Tibial artery (tissue), 4 donors: ENCODE results near the gene TNFAIP8L3.

Source experiments
- DNase-seq, 2 donors: peaks; one replicate each; pipeline ENCODE4 v3.0.0-alpha.2; 2019
- H3K27ac ChIP-seq, 2 donors: fragments of 200-600 bp; sonication (generic) in 1 of 2; 1 replicate in 1 of 2; 2 replicates in 1 of 2; pipeline ENCODE4 v1.5.1; 2018 to 2019; ENCODE audit warnings: mild to moderate bottlenecking in 1 of 2
- H3K27me3 ChIP-seq, 2 donors: fragments of 200-600 bp; sonication (generic) in 1 of 2; one replicate each; pipeline versions ENCODE4 v1.5.1 to v1.6.0; 2016 to 2019
- H3K36me3 ChIP-seq, 3 donors: fragments of 200-600 bp; sonication (generic) in 2 of 3; one replicate each; pipeline ENCODE4 v1.5.1; 2016 to 2019; ENCODE audit warnings: mild to moderate bottlenecking in 2 of 3
- H3K4me1 ChIP-seq, 4 donors: fragments of 200-600 bp; sonication (generic) in 2 of 4; 1 replicate in 3 of 4; 2 replicates in 1 of 4; pipeline ENCODE4 v1.5.1; 2016 to 2019
- H3K4me3 ChIP-seq, 2 donors: fragments of 200-600 bp; sonication (generic) in 1 of 2; 1 replicate in 1 of 2; 2 replicates in 1 of 2; pipeline ENCODE4 v1.5.1; 2018 to 2019; ENCODE audit warnings: mild to moderate bottlenecking in 2 of 2
- H3K9me3 ChIP-seq, 3 donors: fragments of 200-600 bp; sonication (generic) in 1 of 3; one replicate each; pipeline ENCODE4 v1.5.1; 2016 to 2019
- intact Hi-C: fragments of 100-400 bp; cut with DNase I; formaldehyde crosslinking; loops from one replicate; pipeline ENCODE4 v1.15.0; 2023; ENCODE audit warnings: low total_unique reads
- TF ChIP-seq, protein P1 (sequence below), 2 experiments: fragments of 200-600 bp in 1 of 2; fragments of 450-650 bp in 1 of 2; IDR thresholded peaks; one replicate each; pipeline ENCODE4 v1.5.1; 2017 to 2019; ENCODE audit warnings: antibody characterized with exemption in 2 of 2, mild to moderate bottlenecking in 1 of 2, moderate library complexity in 1 of 2

The TNFAIP8L3 gene

DNA sequence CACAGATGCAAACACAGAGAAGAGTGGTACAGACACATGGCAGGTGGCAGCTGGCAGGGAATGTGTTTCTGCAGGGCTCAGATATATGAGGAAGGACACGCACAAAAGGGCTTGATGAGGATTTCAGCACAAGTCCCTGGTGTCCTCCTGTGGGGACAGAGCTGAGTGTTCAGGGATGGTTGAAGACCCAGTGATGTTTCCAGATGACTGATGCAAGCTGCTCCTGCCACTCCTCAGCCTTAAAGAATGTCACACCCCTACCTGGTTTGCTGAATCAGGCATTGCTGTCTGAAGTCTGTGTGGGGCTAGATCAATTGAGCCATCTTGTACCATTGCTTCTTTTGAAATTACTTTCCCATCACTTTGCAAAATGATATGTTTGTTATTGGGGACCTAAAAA lies 40.2 kb downstream of the TNFAIP8L3 start:
- no peak for DNase-seq
- Histone ChIP-seq H3K4me3 (no peak overlapping the region), H3K4me1 (peaks cover 0 to 25% (median 13%) of the 10 kb centered on the region in 4 donors), H3K9me3 (no peaks in the 10 kb centered on the region), H3K27me3 (no peaks in the 10 kb centered on the region), H3K27ac (no peak overlapping the region), H3K36me3 (peaks cover 29 to 42% (median 32%) of the 10 kb centered on the region in 3 donors)
- TF ChIP-seq, protein P1, sequence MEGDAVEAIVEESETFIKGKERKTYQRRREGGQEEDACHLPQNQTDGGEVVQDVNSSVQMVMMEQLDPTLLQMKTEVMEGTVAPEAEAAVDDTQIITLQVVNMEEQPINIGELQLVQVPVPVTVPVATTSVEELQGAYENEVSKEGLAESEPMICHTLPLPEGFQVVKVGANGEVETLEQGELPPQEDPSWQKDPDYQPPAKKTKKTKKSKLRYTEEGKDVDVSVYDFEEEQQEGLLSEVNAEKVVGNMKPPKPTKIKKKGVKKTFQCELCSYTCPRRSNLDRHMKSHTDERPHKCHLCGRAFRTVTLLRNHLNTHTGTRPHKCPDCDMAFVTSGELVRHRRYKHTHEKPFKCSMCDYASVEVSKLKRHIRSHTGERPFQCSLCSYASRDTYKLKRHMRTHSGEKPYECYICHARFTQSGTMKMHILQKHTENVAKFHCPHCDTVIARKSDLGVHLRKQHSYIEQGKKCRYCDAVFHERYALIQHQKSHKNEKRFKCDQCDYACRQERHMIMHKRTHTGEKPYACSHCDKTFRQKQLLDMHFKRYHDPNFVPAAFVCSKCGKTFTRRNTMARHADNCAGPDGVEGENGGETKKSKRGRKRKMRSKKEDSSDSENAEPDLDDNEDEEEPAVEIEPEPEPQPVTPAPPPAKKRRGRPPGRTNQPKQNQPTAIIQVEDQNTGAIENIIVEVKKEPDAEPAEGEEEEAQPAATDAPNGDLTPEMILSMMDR (IDR thresholded peaks at IDR 0.05) = no peak
- intact Hi-C loops = no loop called here

DNA sequence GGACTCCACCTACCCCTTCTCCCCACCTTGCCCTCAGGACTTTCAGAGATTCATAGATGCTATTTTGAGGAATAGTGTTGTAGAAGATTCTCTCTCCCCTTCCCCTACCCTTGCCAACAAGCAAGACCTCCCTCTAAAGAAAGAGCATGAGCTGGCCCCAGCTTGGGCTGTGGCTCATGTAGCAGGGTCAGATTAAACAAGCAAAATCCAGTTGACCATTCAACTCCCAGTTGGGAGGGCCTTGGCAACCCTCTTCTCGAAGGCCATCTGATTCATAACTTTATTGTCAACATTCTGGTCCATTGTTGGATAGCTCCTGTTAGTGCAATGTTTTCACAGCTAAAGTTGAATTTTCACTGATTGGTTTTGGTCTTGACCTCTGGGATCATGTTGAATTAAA lies 41.1 kb downstream of the TNFAIP8L3 start:
- no peaks in the 10 kb centered on the region for H3K27me3 ChIP-seq
- H3K9me3 ChIP-seq = no peaks in the 10 kb centered on the region
- peaks cover 29 to 42% (median 32%) of the 10 kb centered on the region in 3 donors for H3K36me3 ChIP-seq
- H3K27ac ChIP-seq = no peak overlapping the region
- intact Hi-C loops = no loop called here
- H3K4me3 ChIP-seq = no peak overlapping the region
- DNase-seq = no peak
- H3K4me1 ChIP-seq = peaks cover 0 to 25% (median 13%) of the 10 kb centered on the region in 4 donors
- TF ChIP-seq, protein P1 (IDR thresholded peaks at IDR 0.05) = no peak

DNA sequence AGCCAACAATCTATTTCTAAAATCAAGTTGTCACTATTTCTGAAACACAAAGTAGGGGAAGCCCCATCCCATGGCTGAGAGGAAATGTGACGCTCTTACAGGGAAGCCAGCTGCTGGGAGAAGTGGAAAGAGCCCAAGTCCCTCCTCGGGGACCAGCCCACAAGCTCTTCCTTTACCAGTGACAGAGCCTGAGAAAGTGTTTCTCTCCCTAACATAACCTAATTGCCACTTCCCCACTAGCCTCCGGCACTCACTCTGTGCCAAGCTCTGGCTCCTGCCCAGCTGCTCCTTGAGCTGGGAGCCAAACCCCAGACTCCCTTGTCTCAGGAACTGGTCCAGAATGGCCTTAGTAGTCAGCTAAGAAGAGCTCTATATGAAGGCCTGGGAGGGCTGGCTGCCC lies 42.9 kb downstream of the TNFAIP8L3 start:
- DNase-seq = peak; percentile 59 to 81
- Histone ChIP-seq H3K4me3 (no peak overlapping the region), H3K27ac (peak overlapping the region; percentile 23 to 36), H3K27me3 (no peaks in the 10 kb centered on the region), H3K9me3 (no peaks in the 10 kb centered on the region), H3K36me3 (peaks cover 15 to 30% (median 18%) of the 10 kb centered on the region in 3 donors), H3K4me1 (peaks cover 0 to 35% (median 21%) of the 10 kb centered on the region in 4 donors)
- TF ChIP-seq, protein P1 (IDR thresholded peaks at IDR 0.05) = no peak
- intact Hi-C loops = no loop called here

DNA sequence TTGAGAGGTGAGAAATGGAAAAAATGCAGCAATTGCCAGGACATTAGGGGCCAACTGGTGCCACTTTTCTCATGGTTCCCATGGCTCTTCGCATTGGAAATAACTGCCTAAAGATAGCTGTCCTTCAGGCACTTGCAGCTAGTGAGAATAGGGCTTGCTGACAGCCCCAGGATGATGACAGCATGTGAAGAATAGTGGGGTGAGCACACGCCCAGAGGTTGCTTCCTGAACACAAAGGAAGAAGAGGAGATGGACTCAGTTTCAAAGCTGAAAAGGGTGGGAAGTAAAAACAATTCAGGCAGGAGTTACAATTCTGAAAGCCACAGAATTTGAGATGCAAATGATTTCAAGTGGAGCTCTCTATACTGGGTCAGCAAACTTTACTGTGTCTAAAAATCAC lies 45.6 kb downstream of the TNFAIP8L3 start:
- H3K9me3 ChIP-seq = no peaks in the 10 kb centered on the region
- H3K36me3 ChIP-seq = peaks cover 0 to 4% (median 0%) of the 10 kb centered on the region in 3 donors
- H3K4me1 ChIP-seq = peaks cover 0 to 45% (median 22%) of the 10 kb centered on the region in 4 donors
- intact Hi-C loops = no loop called here
- H3K27ac ChIP-seq = no peak overlapping the region
- H3K4me3 ChIP-seq = no peak overlapping the region
- TF ChIP-seq, protein P1 (IDR thresholded peaks at IDR 0.05) = no peak
- no peak for DNase-seq
- no peaks in the 10 kb centered on the region for H3K27me3 ChIP-seq

DNA sequence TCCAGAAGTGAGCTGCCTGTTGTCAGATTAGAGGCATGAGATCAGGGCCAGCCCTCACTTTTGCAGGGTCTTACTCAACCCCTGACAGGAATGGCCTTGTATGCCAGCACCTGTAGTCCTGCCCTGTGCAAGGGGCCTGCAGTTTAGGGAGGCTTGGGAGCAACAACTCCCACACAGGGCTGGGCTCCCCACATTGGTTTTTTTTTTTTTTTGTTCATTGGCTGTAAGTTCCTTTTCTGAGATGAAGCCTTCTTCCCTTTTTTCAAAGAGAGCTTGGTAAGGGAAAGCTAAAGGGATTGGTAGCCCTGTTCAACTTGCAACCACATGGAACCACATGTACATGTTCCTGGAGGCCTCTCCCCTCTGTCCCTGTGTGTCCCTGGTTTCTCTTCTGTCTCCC lies 46.4 kb downstream of the TNFAIP8L3 start:
- H3K9me3 ChIP-seq = no peaks in the 10 kb centered on the region
- DNase-seq = no peak
- no peak overlapping the region for H3K4me3 ChIP-seq
- H3K27me3 ChIP-seq = no peaks in the 10 kb centered on the region
- H3K36me3 ChIP-seq = peaks cover 0 to 3% (median 0%) of the 10 kb centered on the region in 3 donors
- intact Hi-C loops = no loop called here
- TF ChIP-seq, protein P1 (IDR thresholded peaks at IDR 0.05) = no peak
- no peak overlapping the region for H3K27ac ChIP-seq
- H3K4me1 ChIP-seq = peaks cover 0 to 42% (median 22%) of the 10 kb centered on the region in 4 donors
